SK-N-SH (cell line): ENCODE measurements around the gene CHD2. TPM values are rescaled to one million over a fixed set of nuclear protein-coding genes. Genes with fewer than 3 reads are reported as not detected.

ENCODE experiments used
- CTCF ChIA-PET: fragments of 300-600, 350-600 bp; formaldehyde crosslinking; extraction: SDS; loops from one replicate; lab custom pipeline; 2021; lab: Yijun Ruan, JAX
- POLR2A ChIA-PET: fragments of 350-600 bp; sonication (Branson Sonifier 250); formaldehyde crosslinking; extraction: SDS; loops from one replicate; lab custom pipeline; 2020; ENCODE audit warnings: antibody characterized with exemption, inconsistent platforms; lab: Yijun Ruan, JAX
- DNase-seq: peaks from one replicate; pipeline ENCODE4 v3.0.0; 2012
- H2AFZ ChIP-seq: fragments of 200-600 bp; sonication (generic); 2 replicates; pipeline ENCODE4 v1.8.1; 2016; ENCODE audit warnings: antibody characterized with exemption, mild to moderate bottlenecking, low read depth
- H3F3A ChIP-seq: fragments of 200-600 bp; sonication (generic); replicated peaks from 2 replicates; pipeline ENCODE3; 2016; ENCODE audit warnings: antibody characterized with exemption, mild to moderate bottlenecking; ENCODE audit not compliant: insufficient read depth
- H3K27ac ChIP-seq, 2 experiments: fragments of 200-500 bp in 1 of 2; fragments of 200-600 bp in 1 of 2; sonication (Bioruptor generic) in 1 of 2; sonication (generic), shearing (Covaris generic) in 1 of 2; 2 replicates each; pipeline versions ENCODE4 v1.5.1 to v1.6.1; 2014 to 2016; ENCODE audit warnings: low read depth in 2 of 2, inconsistent platforms in 1 of 2, low read length in 1 of 2, mild to moderate bottlenecking in 1 of 2, mixed read lengths in 1 of 2
- H3K27me3 ChIP-seq: fragments of 200-600 bp; sonication (generic), shearing (Covaris generic); 2 replicates; pipeline ENCODE4 v1.6.1; 2016; ENCODE audit warnings: mixed run types; ENCODE audit not compliant: insufficient read depth
- H3K36me3 ChIP-seq, 2 experiments: fragments of 200-500 bp in 1 of 2; fragments of 200-600 bp in 1 of 2; sonication (Bioruptor generic) in 1 of 2; sonication (generic) in 1 of 2; replicated peaks in 1 of 2; 2 replicates each; pipeline versions ENCODE3 to v1.5.1; 2014 to 2016; ENCODE audit warnings: low read length in 1 of 2, mild to moderate bottlenecking in 1 of 2; ENCODE audit not compliant: insufficient read depth in 2 of 2, control insufficient read depth in 1 of 2
- H3K4me1 ChIP-seq, 2 experiments: fragments of 200-500 bp in 1 of 2; fragments of 200-600 bp in 1 of 2; sonication (Bioruptor generic) in 1 of 2; sonication (generic), shearing (Covaris generic) in 1 of 2; 2 replicates each; pipeline versions ENCODE4 v1.5.1 to v1.6.1; 2014 to 2016; ENCODE audit warnings: low read depth in 1 of 2, low read length in 1 of 2, mixed run types in 1 of 2; ENCODE audit not compliant: insufficient read depth in 2 of 2, control insufficient read depth in 1 of 2
- H3K4me2 ChIP-seq: fragments of 200-600 bp; sonication (generic), shearing (Covaris generic); 2 replicates; pipeline ENCODE4 v1.6.1; 2017; ENCODE audit warnings: mixed run types
- H3K4me3 ChIP-seq, 2 experiments: fragments of 200-500 bp in 1 of 2; fragments of 200-600 bp in 1 of 2; sonication (Bioruptor generic) in 1 of 2; sonication (generic), shearing (Covaris generic) in 1 of 2; 2 replicates each; pipeline versions ENCODE4 v1.5.1 to v1.8.1; 2014 to 2016; ENCODE audit warnings: low read depth in 2 of 2, inconsistent platforms in 1 of 2, low read length in 1 of 2, mild to moderate bottlenecking in 1 of 2, mixed read lengths in 1 of 2, moderate library complexity in 1 of 2
- H3K79me2 ChIP-seq: fragments of 200-600 bp; sonication (generic); 2 replicates; pipeline ENCODE4 v1.8.1; 2017; ENCODE audit warnings: mild to moderate bottlenecking; ENCODE audit not compliant: insufficient read depth
- H3K9ac ChIP-seq: fragments of 200-600 bp; sonication (generic); 2 replicates; pipeline ENCODE4 v1.6.1; 2017; ENCODE audit warnings: mixed run types
- H3K9me2 ChIP-seq: fragments of 200-600 bp; sonication (generic); 2 replicates; pipeline ENCODE4 v1.6.1; 2017; ENCODE audit warnings: mixed run types
- H3K9me3 ChIP-seq: fragments of 200-600 bp; sonication (generic); 2 replicates; pipeline ENCODE4 v1.6.1; 2017; ENCODE audit warnings: mixed run types, mild to moderate bottlenecking, moderate library complexity
- H4K20me1 ChIP-seq: fragments of 200-600 bp; sonication (generic); 2 replicates; pipeline ENCODE4 v1.6.1; 2017; ENCODE audit warnings: mild to moderate bottlenecking, mixed run types; ENCODE audit not compliant: insufficient read depth
- CHD2 ChIP-seq: fragments of 150-350 bp; IDR thresholded peaks from 2 replicates; pipeline ENCODE4 v1.6.1; 2018; ENCODE audit warnings: low read length; ENCODE audit not compliant: partially characterized antibody
- CTCF ChIP-seq: fragments of 200-600 bp; sonication (generic); IDR thresholded peaks from 2 replicates; pipeline ENCODE4 v1.6.1; 2017; ENCODE audit warnings: antibody characterized with exemption, mild to moderate bottlenecking, moderate library complexity
- ELF1 ChIP-seq: IDR thresholded peaks from 2 replicates; pipeline ENCODE4 v1.4.0; 2012
- EP300 ChIP-seq, 2 experiments: IDR thresholded peaks; 2 replicates each; pipeline versions ENCODE4 v1.4.0 to v1.6.1; 2012; ENCODE audit warnings: borderline replicate concordance in 1 of 2, low read depth in 1 of 2, low read length in 1 of 2
- EZH2phosphoT487 ChIP-seq: fragments of 200-600 bp; sonication (generic); IDR thresholded peaks from 2 replicates; pipeline ENCODE4 v1.6.1; 2017; ENCODE audit warnings: low read depth, mixed run types, mild to moderate bottlenecking, antibody characterized with exemption, moderate library complexity, borderline replicate concordance
- FOXJ3 ChIP-seq: sonication (generic); formaldehyde crosslinking; IDR thresholded peaks from 2 replicates; pipeline ENCODE4 v1.5.1; 2020; ENCODE audit warnings: mild to moderate bottlenecking, missing genetic modification reagents
- GATA2 ChIP-seq: sonication (generic); formaldehyde crosslinking; IDR thresholded peaks from 2 replicates; pipeline ENCODE4 v1.5.0; 2020; ENCODE audit warnings: mild to moderate bottlenecking, missing genetic modification reagents
- NFIC ChIP-seq: IDR thresholded peaks from 2 replicates; pipeline ENCODE4 v1.4.0; 2012; ENCODE audit warnings: borderline replicate concordance
- NRF1 ChIP-seq: IDR thresholded peaks from 2 replicates; pipeline ENCODE4 v1.6.1; 2012; ENCODE audit warnings: low read depth, mild to moderate bottlenecking, low read length
- RCOR1 ChIP-seq: fragments of 150-350 bp; IDR thresholded peaks from 2 replicates; pipeline ENCODE4 v1.6.1; 2017; ENCODE audit warnings: antibody characterized with exemption, low read length
- RFX5 ChIP-seq: IDR thresholded peaks from 2 replicates; pipeline ENCODE4 v1.6.1; 2012; ENCODE audit warnings: mild to moderate bottlenecking, improper control_type of control experiment, low read length
- SIN3A ChIP-seq: IDR thresholded peaks from 2 replicates; pipeline ENCODE4 v1.6.1; 2012; ENCODE audit warnings: low read depth, mild to moderate bottlenecking, low read length, moderate library complexity, borderline replicate concordance
- SMC3 ChIP-seq: IDR thresholded peaks from 2 replicates; pipeline ENCODE4 v1.6.1; 2012; ENCODE audit warnings: low read depth, low read length, improper control_type of control experiment
- TCF12 ChIP-seq: IDR thresholded peaks from 2 replicates; pipeline ENCODE4 v1.4.0; 2012
- TEAD4 ChIP-seq: IDR thresholded peaks from 2 replicates; pipeline ENCODE4 v1.4.0; 2012; ENCODE audit warnings: mild to moderate bottlenecking, borderline replicate concordance; ENCODE audit not compliant: insufficient read depth
- WGBS: methylation state at CpG from one replicate; pipeline ENCODE4 v1.1.6; 2017; ENCODE audit warnings: low lambda C conversion rate; 5-methylcytosine and 5-hydroxymethylcytosine counted together
- polyA plus RNA-seq, 3 experiments: library from polyadenylated mRNA; depleted of rRNA; stranded (reverse); fragments of >200 nt; gene quantifications; 2 replicates each; pipeline ENCODE4 v1.2.3, GENCODE V29; 2012
- TF ChIP-seq, protein P1 (sequence below): fragments of 150-350 bp; IDR thresholded peaks from 2 replicates; pipeline ENCODE4 v1.6.1; 2016; ENCODE audit warnings: mild to moderate bottlenecking, low read depth, low read length
- TF ChIP-seq, protein P2 (sequence below): IDR thresholded peaks from 2 replicates; pipeline ENCODE4 v1.6.1; 2012; ENCODE audit warnings: mild to moderate bottlenecking, low read depth, low read length, moderate library complexity
- TF ChIP-seq, protein P3 (sequence below): IDR thresholded peaks from 2 replicates; pipeline ENCODE4 v1.4.0; 2012; ENCODE audit warnings: low read depth, borderline replicate concordance

Gene CHD2
- polyA plus RNA-seq, 1 of the 3 experiments (the other 2 are of a cell fraction) = 25.3 TPM

DNA sequence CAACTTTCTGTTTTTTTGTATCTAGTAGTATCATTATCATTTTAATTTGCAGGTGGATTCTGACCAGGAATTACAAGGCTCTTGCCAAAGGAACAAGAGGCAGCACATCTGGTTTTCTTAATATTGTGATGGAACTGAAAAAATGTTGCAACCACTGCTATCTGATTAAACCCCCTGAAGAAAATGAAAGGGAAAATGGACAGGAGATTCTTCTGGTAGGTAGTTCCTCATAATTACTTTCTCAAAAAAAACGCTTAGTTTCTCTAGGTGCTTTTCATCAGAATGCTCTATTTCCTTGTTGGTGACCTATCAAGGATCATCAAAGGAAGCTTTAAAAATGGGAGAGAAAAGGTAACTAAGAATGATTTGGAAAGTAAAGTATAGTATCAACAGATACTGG, 71.6 kb downstream of the CHD2 start:
- Histone ChIP-seq H3K9ac (no peak overlapping the region), H3K4me2 (no peak overlapping the region), H3K27ac (no peak overlapping the region), H3K79me2 (peaks cover 89% of the 10 kb centered on the region), H2AFZ (no peak overlapping the region), H3K27me3 (no peaks in the 10 kb centered on the region), H3K9me3 (no peaks in the 10 kb centered on the region), H4K20me1 (no peaks in the 10 kb centered on the region; the same call in 1 of the 2 replicates), H3K9me2 (no peaks in the 10 kb centered on the region), H3K4me3 (no peak overlapping the region), H3F3A (peaks cover 24% of the 10 kb centered on the region), H3K4me1 (no peaks in the 10 kb centered on the region; a peak in 1 of 4 replicates), H3K36me3 (peaks cover 88 to 91% of the 10 kb centered on the region in 2 experiments)
- ChIA-PET CTCF (interaction anchor here (1.5 kb wide), 1 partner anchor 54 kb away, joined by 3 read pairs; no protein-coding TSS in a partner anchor), POLR2A (no interaction called here)
- no peak for TF ChIP-seq CTCF
- no peak for TF ChIP-seq TCF12
- TF ChIP-seq EZH2phosphoT487 = no peak
- no peak for TF ChIP-seq RCOR1
- TF ChIP-seq, protein P1, sequence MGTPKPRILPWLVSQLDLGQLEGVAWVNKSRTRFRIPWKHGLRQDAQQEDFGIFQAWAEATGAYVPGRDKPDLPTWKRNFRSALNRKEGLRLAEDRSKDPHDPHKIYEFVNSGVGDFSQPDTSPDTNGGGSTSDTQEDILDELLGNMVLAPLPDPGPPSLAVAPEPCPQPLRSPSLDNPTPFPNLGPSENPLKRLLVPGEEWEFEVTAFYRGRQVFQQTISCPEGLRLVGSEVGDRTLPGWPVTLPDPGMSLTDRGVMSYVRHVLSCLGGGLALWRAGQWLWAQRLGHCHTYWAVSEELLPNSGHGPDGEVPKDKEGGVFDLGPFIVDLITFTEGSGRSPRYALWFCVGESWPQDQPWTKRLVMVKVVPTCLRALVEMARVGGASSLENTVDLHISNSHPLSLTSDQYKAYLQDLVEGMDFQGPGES = no peak
- no peak for DNase-seq
- 95% methylated on average over 1 of the region's 1 CpG for WGBS

DNA sequence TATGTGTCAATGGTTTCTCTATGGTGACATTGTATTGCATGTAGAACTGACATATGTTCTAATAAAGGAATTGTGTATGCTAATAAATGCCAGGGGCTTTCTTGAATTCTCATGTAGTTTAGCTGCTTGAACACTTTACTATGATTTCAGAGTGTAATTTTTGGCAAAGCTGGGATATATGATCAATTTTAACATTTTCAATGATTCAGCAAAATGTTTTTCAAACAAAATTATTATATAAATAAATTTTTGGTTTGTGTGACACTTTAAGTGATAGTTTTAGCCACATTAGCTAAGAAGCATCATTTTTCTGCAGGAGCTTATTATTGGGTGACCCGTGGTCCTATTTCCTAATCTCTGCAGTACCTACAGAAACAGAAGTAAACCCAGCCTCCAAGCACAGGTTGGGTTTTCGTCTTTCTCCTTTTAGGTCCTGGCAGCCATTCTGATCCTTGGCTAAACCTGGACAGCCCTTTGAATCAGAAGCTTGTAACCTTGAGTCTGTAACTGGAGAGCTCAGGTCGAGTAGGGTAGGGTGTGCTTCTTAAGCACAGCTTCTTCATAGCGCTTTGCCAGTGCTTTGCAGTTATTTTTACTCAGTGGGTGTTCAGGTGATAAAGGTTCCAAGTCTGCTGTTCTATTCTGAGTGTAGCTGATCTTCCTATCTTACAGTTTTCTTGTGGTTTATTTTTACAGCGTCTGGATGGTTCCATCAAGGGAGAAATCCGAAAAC, 74.2 kb downstream of the CHD2 start:
- no peak for DNase-seq
- H3F3A ChIP-seq = peaks cover 20% of the 10 kb centered on the region
- CTCF ChIA-PET = interaction anchor here (0.7 to 2.1 kb wide), 4 partner anchors 14 to 1146 kb away, joined by 3 to 9 read pairs (median 6); no protein-coding TSS in a partner anchor
- POLR2A ChIA-PET = no interaction called here
- H3K27ac ChIP-seq = no peak overlapping the region
- no peaks in the 10 kb centered on the region for H3K27me3 ChIP-seq
- H4K20me1 ChIP-seq = no peaks in the 10 kb centered on the region
- no peaks in the 10 kb centered on the region for H3K9me2 ChIP-seq
- WGBS = 91% methylated on average over 6 of the region's 6 CpGs
- no peak overlapping the region for H3K4me2 ChIP-seq
- no peaks in the 10 kb centered on the region for H3K4me1 ChIP-seq
- H3K36me3 ChIP-seq = peaks cover 89 to 94% of the 10 kb centered on the region in 2 experiments
- H3K79me2 ChIP-seq = peaks cover 75% of the 10 kb centered on the region
- no peaks in the 10 kb centered on the region for H3K9me3 ChIP-seq
- no peak overlapping the region for H3K9ac ChIP-seq
- H3K4me3 ChIP-seq = no peak overlapping the region
- H2AFZ ChIP-seq = no peak overlapping the region
- TF ChIP-seq, protein P1 = no peak
- TF ChIP-seq FOXJ3 (CRISPR knock-in tag) (no peak), GATA2 (no peak), RFX5 (no peak), CHD2 (no peak), SIN3A (no peak), ELF1 (no peak), TEAD4 (no peak), NFIC (no peak), NRF1 (no peak), EP300 (IDR thresholded peaks at IDR 0.05; ENCODE audit: borderline replicate concordance in 1 of 2, low read depth in 1 of 2, low read length in 1 of 2) (no peak), SMC3 (no peak)
- TF ChIP-seq, protein P2, sequence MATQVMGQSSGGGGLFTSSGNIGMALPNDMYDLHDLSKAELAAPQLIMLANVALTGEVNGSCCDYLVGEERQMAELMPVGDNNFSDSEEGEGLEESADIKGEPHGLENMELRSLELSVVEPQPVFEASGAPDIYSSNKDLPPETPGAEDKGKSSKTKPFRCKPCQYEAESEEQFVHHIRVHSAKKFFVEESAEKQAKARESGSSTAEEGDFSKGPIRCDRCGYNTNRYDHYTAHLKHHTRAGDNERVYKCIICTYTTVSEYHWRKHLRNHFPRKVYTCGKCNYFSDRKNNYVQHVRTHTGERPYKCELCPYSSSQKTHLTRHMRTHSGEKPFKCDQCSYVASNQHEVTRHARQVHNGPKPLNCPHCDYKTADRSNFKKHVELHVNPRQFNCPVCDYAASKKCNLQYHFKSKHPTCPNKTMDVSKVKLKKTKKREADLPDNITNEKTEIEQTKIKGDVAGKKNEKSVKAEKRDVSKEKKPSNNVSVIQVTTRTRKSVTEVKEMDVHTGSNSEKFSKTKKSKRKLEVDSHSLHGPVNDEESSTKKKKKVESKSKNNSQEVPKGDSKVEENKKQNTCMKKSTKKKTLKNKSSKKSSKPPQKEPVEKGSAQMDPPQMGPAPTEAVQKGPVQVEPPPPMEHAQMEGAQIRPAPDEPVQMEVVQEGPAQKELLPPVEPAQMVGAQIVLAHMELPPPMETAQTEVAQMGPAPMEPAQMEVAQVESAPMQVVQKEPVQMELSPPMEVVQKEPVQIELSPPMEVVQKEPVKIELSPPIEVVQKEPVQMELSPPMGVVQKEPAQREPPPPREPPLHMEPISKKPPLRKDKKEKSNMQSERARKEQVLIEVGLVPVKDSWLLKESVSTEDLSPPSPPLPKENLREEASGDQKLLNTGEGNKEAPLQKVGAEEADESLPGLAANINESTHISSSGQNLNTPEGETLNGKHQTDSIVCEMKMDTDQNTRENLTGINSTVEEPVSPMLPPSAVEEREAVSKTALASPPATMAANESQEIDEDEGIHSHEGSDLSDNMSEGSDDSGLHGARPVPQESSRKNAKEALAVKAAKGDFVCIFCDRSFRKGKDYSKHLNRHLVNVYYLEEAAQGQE = no peak
- TF ChIP-seq, protein P3, sequence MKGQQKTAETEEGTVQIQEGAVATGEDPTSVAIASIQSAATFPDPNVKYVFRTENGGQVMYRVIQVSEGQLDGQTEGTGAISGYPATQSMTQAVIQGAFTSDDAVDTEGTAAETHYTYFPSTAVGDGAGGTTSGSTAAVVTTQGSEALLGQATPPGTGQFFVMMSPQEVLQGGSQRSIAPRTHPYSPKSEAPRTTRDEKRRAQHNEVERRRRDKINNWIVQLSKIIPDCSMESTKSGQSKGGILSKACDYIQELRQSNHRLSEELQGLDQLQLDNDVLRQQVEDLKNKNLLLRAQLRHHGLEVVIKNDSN = no peak
